Middle frontal gyrus (tissue), 1 donor: ENCODE results near the gene SCRN1.

ENCODE experiments used
- DNase-seq: peaks from one replicate; pipeline ENCODE4 v3.0.0-alpha.2; 2015; ENCODE audit warnings: low spot score; ENCODE audit errors: extremely low spot score

Gene SCRN1

DNA sequence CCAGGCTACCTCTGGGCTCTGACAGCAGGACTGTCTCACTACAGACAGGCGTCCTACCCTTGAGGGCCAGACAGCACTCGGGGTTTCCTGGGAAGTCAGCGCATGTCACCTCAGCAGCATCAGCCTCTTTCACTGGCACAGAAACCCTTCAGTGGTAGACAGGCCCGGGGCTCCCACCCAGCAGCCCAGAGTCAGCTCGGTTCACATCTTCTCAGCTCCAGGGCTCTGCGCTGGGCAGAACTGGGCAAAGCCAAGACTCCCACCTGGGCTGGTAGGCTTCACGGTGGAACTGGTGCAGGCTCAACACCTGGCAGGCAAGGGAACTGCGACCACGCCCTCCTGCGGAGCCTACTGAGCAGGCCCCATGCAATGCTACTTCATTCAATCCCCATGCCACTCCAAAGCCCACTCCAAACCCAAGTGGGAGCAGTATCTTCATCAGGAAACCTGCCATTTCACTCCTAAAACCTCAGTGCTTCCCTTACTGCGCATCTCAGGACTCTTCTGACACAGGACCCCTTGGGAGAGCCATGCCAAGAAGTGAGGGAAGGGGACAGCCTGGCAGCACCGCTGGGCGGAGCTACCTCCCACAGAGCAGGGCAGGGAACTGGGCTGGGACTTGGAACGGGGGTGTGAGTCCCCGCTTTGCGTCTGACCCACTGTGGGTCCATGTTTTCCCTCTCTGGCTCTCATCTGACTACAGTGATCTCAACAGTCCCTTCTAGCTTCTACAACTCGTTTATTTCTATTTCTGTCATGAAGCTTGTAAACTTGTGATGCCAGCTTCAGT, 60.4 kb downstream of the SCRN1 start:
- no peak for DNase-seq

GRCh38 chr7:29926741-29927140, 62.9 kb downstream of the SCRN1 start:
- DNase-seq = no peak

DNA sequence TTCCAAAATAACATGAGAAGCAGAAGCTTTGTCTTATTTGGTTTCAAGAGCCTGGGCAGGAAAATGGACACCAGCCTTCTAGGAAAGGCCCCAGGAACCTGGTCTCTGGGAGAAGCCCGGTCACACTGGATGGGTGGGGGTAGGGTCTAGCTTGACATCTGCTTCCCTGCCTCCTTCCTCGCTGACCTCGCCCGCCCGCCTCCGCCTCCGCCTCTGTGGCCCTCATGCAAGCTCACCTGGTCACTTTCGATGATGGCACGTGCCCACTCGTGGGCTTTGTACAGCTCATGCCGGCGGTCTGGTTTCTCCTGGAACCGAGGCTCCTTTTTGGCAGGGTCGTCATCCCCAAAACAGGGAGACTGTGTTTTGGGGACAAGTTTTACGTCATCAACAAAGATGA, 63.4 kb downstream of the SCRN1 start:
- DNase-seq = no peak

GRCh38 chr7:29924684-29925083, 64.9 kb downstream of the SCRN1 start:
- no peak for DNase-seq

GRCh38 chr7:29924006-29924405, 65.6 kb downstream of the SCRN1 start:
- no peak for DNase-seq

GRCh38 chr7:29922921-29923700, 66.5 kb downstream of the SCRN1 start:
- DNase-seq = no peak

DNA sequence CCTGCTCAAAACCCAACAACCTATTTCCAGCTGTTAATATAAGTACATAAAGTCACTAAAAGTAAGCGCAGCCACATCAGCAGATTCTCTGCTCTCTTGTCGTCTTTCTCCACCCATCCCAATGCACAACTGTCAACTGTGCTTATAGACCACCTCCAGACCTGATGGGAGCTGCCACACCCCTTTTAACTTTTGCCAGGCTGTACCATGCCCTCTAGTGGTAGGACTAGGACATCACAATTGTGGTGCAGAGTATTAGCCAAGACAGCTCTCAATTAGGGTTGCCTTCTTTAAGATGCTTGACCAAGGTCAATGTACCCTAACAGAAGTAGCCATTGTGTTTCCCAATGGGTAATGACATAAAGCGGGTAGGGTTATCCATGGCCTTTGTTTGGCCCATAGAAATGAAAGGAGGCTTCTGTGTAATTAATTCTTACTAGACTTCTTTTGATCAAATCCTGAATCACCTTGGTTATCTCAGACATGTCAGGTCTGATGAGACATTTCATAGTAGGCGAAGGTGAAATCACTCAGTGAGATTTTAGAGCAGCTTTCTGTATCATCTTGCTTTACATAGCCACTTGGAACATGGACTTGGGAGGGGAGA, 68.1 kb downstream of the SCRN1 start:
- DNase-seq = no peak

GRCh38 chr7:29920491-29920890, 69.1 kb downstream of the SCRN1 start:
- DNase-seq = no peak

DNA sequence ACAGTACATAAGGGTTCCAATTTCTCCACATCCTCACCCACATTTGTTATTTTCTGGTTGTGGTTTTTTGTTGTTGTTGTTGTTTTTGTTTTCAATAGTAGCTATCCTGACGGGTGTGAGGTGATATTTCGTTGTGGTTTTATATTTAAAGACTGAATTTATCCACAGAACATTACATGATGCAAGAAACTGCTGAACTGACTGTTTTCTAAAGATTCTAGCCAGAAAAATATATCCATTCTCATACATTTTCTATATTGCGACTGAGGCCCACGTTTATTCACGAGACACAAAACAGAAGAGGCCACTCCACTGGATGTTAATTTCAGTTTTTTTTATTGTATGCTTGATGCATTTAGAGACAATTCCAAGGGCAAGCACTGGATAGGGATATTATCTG, 69.8 kb downstream of the SCRN1 start:
- DNase-seq = no peak

GRCh38 chr7:29918850-29919249, 70.8 kb downstream of the SCRN1 start:
- no peak for DNase-seq

DNA sequence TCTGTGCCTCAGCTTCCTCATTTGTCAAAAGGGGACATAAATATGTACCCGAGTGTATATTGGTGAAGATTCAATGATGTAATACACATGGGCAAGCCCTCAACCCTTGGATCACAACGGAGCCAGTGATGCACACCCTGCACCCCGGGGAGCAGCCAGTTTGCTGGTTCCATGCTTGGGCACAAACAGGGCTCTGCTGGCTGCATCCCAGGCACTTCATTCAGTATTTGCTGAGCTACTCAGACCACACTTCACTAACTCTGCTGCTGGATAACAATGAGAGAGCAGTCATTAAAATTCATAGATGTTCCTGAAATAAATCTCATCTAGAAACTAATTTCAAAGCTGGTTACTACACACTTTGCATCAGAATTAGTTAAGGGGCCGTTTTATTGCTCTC, 72.0 kb downstream of the SCRN1 start:
- DNase-seq = no peak

DNA sequence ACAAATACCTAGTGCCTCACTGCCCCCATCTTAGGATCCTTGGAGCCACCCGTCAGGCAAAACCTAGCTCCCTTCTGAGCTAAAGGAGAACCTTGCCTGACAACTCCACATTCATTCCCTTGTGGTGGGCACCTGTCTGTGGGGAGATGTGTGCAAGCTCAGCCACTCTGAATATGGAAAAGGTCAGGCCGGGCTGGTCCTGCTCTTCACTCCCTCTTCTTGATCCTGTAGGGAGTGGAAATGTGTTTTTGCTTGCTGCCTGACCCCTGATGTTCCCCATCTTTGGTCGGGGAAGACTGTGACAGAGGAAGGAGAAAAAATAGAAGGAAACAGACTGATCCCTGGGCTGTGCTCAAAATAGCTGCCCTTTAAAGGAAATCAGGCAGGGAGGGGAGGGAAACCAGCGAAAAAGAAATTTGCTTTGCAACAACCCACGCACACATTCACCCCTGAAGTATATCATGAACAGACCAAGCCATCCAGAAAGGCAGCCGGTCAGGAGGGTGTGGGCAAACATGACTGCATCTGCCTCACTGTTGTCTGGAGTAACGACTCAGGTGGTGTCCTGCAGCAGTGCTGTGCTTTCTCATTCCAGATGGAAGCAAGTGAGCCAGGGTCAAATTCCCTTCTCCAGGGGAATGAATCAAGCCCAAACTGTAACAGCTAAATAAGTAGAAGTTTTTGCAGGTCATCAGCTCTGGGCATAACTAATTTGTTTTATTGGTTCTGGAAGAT, 74.0 kb downstream of the SCRN1 start:
- DNase-seq = no peak

GRCh38 chr7:29914180-29914579, 75.4 kb downstream of the SCRN1 start:
- no peak for DNase-seq

DNA sequence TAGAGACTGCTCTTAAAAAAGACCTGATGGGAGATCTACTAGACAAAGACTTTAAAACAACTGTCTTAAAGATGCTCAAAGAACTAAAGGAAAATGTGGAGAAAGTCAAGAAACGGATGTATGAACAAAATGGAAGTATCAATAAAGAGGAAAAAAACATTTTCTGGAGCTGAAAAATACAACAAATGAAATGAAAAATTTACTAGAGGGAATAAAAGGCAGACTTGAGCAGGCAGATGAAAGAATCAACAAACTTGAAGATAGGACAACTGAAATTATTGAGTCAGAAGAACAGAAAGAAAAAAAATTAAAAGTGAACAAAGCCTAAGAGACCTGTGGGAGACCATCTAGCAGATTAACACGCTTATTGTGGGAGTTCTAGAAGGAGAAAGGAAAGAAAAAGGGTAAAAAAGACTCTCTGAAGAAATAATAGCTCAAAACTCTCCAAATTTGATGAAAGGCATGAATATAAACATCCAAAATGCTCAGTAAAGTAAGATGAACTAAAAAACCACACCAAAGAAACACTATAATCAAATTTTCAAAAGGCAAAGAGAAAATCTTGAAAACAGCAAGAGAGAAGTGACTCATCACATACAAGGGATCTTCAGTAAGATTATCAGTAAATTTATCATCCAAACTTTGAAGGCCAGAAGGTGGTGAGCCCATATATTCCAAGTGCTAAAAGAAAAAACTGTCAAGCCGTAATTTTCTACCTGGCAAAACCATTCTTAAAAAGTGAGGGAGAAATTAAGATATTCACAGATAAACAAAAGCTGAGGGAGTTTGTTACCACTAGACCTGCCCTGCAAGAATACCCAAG, 83.2 kb downstream of the SCRN1 start:
- no peak for DNase-seq

DNA sequence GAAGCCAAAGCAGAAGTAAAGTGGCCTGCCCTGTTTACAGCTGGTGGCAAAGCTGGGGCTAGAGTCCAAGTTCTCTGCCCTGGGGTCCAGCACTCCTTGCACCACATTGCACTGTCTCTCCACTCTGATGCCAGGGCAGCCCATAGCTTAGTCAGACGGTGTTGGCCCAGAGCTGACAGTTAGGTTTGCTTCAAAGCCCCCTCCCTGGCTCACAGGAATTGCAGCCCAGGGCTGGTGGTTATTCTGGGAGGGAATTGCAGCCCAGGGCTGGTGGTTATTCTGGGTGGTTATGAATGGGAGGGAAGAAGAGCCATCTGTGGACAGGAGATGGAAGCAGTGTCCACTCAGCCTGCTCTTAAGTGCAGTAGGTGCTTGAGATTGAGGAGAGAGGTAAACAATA, 88.9 kb downstream of the SCRN1 start:
- DNase-seq = no peak

DNA sequence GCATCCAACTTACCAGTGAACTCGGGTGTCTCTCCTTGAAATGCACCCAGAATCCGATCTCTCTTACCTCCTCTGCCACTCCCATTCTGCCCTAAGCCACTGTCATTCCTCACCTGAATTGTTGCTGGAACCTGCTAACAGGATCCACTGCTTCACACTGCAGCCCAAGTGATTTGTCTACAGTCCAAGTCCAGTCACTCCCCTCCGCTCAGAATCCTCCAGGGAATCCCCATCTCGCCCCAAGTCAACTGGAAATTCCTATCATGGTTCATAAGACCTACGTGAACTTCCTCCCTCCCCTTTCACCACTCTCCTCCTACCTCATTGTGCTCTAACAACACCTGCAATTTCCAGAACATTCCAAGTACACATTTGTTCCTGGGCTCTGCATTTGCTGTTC, 91.3 kb downstream of the SCRN1 start:
- DNase-seq = no peak

GRCh38 chr7:29896685-29897411, 92.8 kb downstream of the SCRN1 start:
- no peak for DNase-seq

DNA sequence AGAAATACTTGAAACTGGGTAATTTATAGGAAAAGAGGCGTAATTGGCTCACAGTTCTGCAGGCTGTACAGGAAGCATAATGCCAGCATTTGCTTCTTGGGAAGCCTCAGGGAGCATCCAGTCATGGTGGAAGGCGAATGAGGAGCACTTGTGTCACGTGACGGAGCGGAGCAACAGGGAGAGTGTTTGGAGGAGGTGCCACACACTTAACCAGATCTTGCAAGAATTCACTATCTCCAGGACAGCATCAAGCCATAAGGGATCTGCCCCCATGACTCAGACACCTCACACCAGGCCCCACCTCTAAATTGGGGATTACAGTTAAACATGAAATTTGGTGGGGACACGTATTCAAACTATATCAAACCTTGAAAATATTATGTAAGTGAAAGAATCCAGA, 94.0 kb downstream of the SCRN1 start:
- no peak for DNase-seq

DNA sequence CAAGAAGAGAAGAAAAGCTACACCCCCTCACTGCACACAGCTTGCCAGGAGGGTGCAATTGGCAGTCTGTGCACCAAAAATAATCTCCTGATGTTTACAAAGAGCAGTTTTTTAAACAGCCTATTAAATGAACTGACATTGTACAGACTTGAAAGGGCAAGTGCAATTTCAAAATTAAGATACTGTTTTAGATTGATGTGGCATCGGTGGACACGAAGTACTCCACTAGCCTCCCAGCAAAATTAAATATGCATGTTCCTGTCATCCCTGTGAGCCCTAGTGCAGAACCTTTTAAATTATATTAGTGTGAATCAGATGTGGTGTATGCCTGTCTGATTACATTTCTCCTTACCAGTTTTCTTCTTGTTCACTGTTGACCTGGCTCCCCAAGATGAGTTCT, 95.3 kb downstream of the SCRN1 start:
- no peak for DNase-seq

DNA sequence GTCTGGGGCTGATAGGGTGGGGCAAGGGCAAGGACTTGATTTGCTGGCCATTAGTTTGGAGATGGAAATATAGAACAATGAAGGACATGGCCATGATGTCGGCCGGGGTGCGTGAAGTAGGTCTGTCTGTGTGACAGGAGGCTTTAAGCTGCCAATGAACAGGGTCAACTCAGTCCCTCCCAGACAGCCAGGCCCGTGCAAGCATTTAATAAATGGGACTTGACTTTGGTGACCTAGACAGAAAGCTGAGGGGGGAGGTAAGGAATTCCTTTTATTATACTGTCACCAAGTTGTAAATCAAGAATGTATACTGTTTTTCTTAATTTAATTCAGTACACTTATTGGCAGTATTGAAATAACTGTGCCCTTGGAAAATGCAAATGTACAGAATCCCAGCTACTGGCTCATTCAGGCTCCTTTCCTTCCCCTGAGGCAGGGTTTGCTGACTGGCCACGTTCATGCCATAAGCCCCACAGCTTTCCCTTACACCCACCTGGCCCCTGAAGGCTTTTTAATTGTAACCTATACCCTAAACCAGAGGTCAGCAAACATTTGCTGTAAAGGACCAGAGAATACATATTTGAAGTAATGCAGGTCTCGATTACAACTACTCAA, 96.1 kb downstream of the SCRN1 start:
- DNase-seq = no peak
